ENCODE results near the gene SUN2. TPM values are rescaled to one million over a fixed set of nuclear protein-coding genes. Genes with fewer than 3 reads are reported as not detected.

The SUN2 gene
- total RNA-seq, 1 experiment from 2014 or later: 104 TPM

DNA sequence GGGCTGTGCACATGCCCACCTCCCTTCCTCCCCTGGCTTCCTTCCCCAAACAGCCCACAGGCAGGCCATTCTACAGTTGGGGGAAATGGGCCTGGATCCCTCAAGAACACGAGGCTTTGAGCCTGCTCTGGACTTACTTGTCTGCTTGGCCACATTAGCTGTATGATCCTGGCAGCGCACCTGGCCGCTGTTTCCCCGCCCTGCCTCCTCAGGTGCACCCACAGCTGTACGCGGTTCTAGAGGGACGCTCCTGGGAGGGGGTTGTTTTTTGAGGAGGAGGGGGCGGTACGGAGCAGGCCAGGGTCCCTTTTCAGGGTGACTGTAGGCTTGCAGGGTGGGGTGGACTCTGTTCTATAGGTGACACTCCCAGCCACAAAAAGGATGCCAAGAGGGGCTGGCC is 11.5 kb upstream of the SUN2 start:
- no peaks in the 10 kb centered on the region for H3K36me3 ChIP-seq (ENCODE audit: insufficient read depth, low read length, poor library complexity, severe bottlenecking)
- DNase-seq (ENCODE audit: low spot score): no peak
- no peak overlapping the region for H3K27ac ChIP-seq (ENCODE audit: low read depth, low read length, poor library complexity, severe bottlenecking)
- TF ChIP-seq, protein P1, sequence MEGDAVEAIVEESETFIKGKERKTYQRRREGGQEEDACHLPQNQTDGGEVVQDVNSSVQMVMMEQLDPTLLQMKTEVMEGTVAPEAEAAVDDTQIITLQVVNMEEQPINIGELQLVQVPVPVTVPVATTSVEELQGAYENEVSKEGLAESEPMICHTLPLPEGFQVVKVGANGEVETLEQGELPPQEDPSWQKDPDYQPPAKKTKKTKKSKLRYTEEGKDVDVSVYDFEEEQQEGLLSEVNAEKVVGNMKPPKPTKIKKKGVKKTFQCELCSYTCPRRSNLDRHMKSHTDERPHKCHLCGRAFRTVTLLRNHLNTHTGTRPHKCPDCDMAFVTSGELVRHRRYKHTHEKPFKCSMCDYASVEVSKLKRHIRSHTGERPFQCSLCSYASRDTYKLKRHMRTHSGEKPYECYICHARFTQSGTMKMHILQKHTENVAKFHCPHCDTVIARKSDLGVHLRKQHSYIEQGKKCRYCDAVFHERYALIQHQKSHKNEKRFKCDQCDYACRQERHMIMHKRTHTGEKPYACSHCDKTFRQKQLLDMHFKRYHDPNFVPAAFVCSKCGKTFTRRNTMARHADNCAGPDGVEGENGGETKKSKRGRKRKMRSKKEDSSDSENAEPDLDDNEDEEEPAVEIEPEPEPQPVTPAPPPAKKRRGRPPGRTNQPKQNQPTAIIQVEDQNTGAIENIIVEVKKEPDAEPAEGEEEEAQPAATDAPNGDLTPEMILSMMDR (conservative IDR thresholded peaks at IDR 0.05; ENCODE audit: low read depth, low read length): no peak
- TF ChIP-seq EZH2 (IDR thresholded peaks at IDR 0.05; ENCODE audit: borderline replicate concordance, low read depth, low read length, poor library complexity, severe bottlenecking): no peak
- ChIA-PET CTCF (interaction anchor here (0.9 kb wide), 1 partner anchor 103 kb away, joined by 3 read pairs; no protein-coding TSS in a partner anchor), POLR2A (ENCODE audit: low non-redundant PET) (no interaction called here)
- H3K27me3 ChIP-seq (replicated peaks; ENCODE audit: insufficient read depth, low read depth, low read length, poor library complexity): no peaks in the 10 kb centered on the region
- no peak overlapping the region for H3K4me3 ChIP-seq (ENCODE audit: low read depth, low read length, poor library complexity, severe bottlenecking)
- H3K4me1 ChIP-seq (ENCODE audit: insufficient read depth, low read length, poor library complexity, severe bottlenecking): peaks cover 35% of the 10 kb centered on the region
- H3K9me3 ChIP-seq (ENCODE audit: low read depth, low read length, poor library complexity, severe bottlenecking): no peaks in the 10 kb centered on the region
- intact Hi-C loops (cut with micrococcal nuclease; ENCODE audit: unreplicated experiment): loop anchor here (5.0 kb wide), 2 partner anchors 35 to 350 kb away; no protein-coding TSS in a partner anchor
- BruUV-seq (replicated peaks): no TSS peak

DNA sequence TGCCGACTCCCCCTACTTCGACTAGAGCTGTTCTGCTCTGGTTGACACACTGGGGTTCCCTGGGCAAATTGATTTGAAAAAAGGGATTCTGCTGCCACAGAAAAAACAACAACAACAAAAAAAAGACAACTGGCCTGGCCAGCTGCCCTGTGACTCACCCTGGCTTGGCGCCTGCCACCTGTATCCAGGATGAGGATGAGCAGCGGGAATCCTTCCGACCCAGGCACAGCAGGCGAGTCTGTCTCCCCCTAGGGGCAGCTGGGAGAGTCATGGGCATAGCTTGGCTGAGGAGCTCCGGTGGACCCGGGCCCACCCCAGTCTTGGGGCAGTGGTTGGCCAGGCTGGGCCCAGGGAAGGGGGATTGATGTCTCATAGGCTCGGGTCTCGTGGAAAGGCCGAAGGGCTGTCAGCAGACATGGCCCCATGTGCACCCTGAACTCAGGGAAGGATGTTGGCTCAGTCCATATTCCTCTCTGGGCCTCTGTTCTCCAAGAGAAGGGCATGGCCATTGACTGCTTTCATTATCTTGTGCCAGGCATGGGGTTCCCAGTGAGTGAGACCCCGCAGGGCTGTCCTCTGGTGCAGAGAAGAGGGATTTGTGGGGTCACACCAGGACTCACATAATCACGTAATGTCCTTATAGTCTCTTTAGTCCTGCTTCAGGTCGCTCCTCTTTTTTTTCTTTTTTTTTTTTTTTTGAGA is 10.4 kb upstream of the SUN2 start:
- intact Hi-C loops (cut with micrococcal nuclease; ENCODE audit: unreplicated experiment): loop anchor here (5.0 kb wide), 2 partner anchors 36 to 351 kb away; no protein-coding TSS in a partner anchor
- DNase-seq (ENCODE audit: low spot score): peak; percentile 79
- no peaks in the 10 kb centered on the region for H3K27me3 ChIP-seq (replicated peaks; ENCODE audit: insufficient read depth, low read depth, low read length, poor library complexity)
- TF ChIP-seq, protein P1 (conservative IDR thresholded peaks at IDR 0.05; ENCODE audit: low read depth, low read length): peak; percentile 94
- TF ChIP-seq EZH2 (IDR thresholded peaks at IDR 0.05; ENCODE audit: borderline replicate concordance, low read depth, low read length, poor library complexity, severe bottlenecking): no peak
- no peaks in the 10 kb centered on the region for H3K9me3 ChIP-seq (ENCODE audit: low read depth, low read length, poor library complexity, severe bottlenecking)
- no peak overlapping the region for H3K4me3 ChIP-seq (ENCODE audit: low read depth, low read length, poor library complexity, severe bottlenecking)
- peak overlapping the region; percentile 7 for H3K27ac ChIP-seq (ENCODE audit: low read depth, low read length, poor library complexity, severe bottlenecking)
- peaks cover 42% of the 10 kb centered on the region for H3K4me1 ChIP-seq (ENCODE audit: insufficient read depth, low read length, poor library complexity, severe bottlenecking)
- POLR2A ChIA-PET (ENCODE audit: low non-redundant PET): no interaction called here
- BruUV-seq (replicated peaks): no TSS peak
- no peaks in the 10 kb centered on the region for H3K36me3 ChIP-seq (ENCODE audit: insufficient read depth, low read length, poor library complexity, severe bottlenecking)
- CTCF ChIA-PET: interaction anchor here (0.5 to 1.2 kb wide), 8 partner anchors 12 to 714 kb away, joined by 3 to 8 read pairs (median 4); no protein-coding TSS in a partner anchor

DNA sequence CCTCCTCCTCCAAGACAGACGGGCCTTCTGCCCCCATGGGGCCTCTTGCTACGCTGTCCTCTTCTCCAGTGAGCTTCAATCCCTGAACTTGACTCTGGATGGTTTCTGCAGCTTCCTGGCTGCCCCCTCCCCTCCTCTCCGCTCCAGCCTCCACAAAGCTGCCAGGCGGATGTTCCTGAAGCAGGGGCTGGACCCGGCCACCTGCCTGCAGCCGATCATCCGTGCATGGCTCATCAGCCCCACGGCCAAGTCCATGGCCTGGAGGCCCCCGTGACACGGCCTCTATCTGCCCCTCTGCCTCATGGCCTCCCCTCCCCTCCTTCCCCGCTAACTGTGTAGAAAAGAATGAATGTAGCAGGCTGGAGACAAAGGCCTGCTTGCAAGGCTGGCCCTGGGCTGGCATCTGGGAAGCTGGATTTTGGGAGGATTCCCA is 6.8 kb upstream of the SUN2 start:
- Histone ChIP-seq H3K4me1 (ENCODE audit: insufficient read depth, low read length, poor library complexity, severe bottlenecking) (peaks cover 54% of the 10 kb centered on the region), H3K27me3 (replicated peaks; ENCODE audit: insufficient read depth, low read depth, low read length, poor library complexity) (no peaks in the 10 kb centered on the region), H3K27ac (ENCODE audit: low read depth, low read length, poor library complexity, severe bottlenecking) (peak overlapping the region; percentile 27), H3K9me3 (ENCODE audit: low read depth, low read length, poor library complexity, severe bottlenecking) (no peaks in the 10 kb centered on the region), H3K4me3 (ENCODE audit: low read depth, low read length, poor library complexity, severe bottlenecking) (no peak overlapping the region), H3K36me3 (ENCODE audit: insufficient read depth, low read length, poor library complexity, severe bottlenecking) (no peaks in the 10 kb centered on the region)
- no TSS peak for BruUV-seq (replicated peaks)
- ChIA-PET POLR2A (ENCODE audit: low non-redundant PET) (no interaction called here), CTCF (interaction anchor here (0.7 kb wide), 1 partner anchor 946 kb away, joined by 4 read pairs; no protein-coding TSS in a partner anchor)
- TF ChIP-seq EZH2 (IDR thresholded peaks at IDR 0.05; ENCODE audit: borderline replicate concordance, low read depth, low read length, poor library complexity, severe bottlenecking): no peak
- intact Hi-C loops (cut with micrococcal nuclease; ENCODE audit: unreplicated experiment): no loop called here
- DNase-seq (ENCODE audit: low spot score): peak; percentile 43
